Activated CD4-positive, alpha-beta T cell treated with anti-CD3 and anti-CD28 coated beads, Interleukin-2, amount 50 U/mL, for 4 hours (primary cell): Measurements from ENCODE around the gene NCF4.

Experiments
- DNase-seq, 2 experiments: peaks; one replicate each; pipeline ENCODE4 v3.0.0-alpha.2; 2020

The NCF4 gene

GRCh38 chr22:36899498-36899897 lies 38.7 kb downstream of the NCF4 start:
- DNase-seq = no peak

GRCh38 chr22:36900225-36900624 lies 39.4 kb downstream of the NCF4 start:
- no peak for DNase-seq

GRCh38 chr22:36900880-36901279 lies 40.1 kb downstream of the NCF4 start:
- no peak for DNase-seq

GRCh38 chr22:36901411-36902142 lies 40.8 kb downstream of the NCF4 start:
- no peak for DNase-seq

GRCh38 chr22:36902143-36902926 lies 41.5 kb downstream of the NCF4 start:
- no peak for DNase-seq

GRCh38 chr22:36904260-36904880 lies 43.6 kb downstream of the NCF4 start:
- DNase-seq = no peak

- no peak for DNase-seq
These were observed 46.7 kb downstream of the NCF4 start for GRCh38 chr22:36907253-36908195.

GRCh38 chr22:36910461-36910860 lies 49.7 kb downstream of the NCF4 start:
- no peak for DNase-seq

GRCh38 chr22:36911887-36912661 lies 51.3 kb downstream of the NCF4 start:
- no peak for DNase-seq

GRCh38 chr22:36912694-36913426 lies 52.1 kb downstream of the NCF4 start:
- no peak for DNase-seq

- no peak for DNase-seq
These were observed 52.9 kb downstream of the NCF4 start, which contains the start of gene CSF2RB for GRCh38 chr22:36913427-36914389. Gene CSF2RB, plus strand, starts transcription at chr22:36913628. Its CDS starts 8,580 bp downstream, at chr22:36922208.

GRCh38 chr22:36914390-36914752 lies 53.6 kb downstream of the NCF4 start:
- DNase-seq = no peak

GRCh38 chr22:36916034-36916433 lies 55.2 kb downstream of the NCF4 start:
- no peak for DNase-seq

- DNase-seq = no peak
These were observed 57.9 kb downstream of the NCF4 start for GRCh38 chr22:36918586-36919284.

- no peak for DNase-seq
These were observed 60.7 kb downstream of the NCF4 start for GRCh38 chr22:36921309-36922104.

- DNase-seq = no peak
These were observed 61.4 kb downstream of the NCF4 start for GRCh38 chr22:36922105-36922608.

GRCh38 chr22:36922711-36923110 lies 61.9 kb downstream of the NCF4 start:
- no peak for DNase-seq

- DNase-seq = no peak
These were observed 62.5 kb downstream of the NCF4 start for GRCh38 chr22:36923131-36923788.
